Body of pancreas (tissue), 4 donors: ENCODE data around the gene CREB3. TPM values are rescaled to one million over a fixed set of nuclear protein-coding genes. Genes with fewer than 3 reads are reported as not detected.

Source experiments
- ATAC-seq: fragments of 150-250 bp; one replicate; pipeline ENCODE4 v1.9.1; 2016
- DNase-seq, 4 donors: peaks; one replicate each; pipeline ENCODE4 v3.0.0-alpha.2; 2019
- H3K27ac ChIP-seq, 4 donors: fragments of 200-600 bp; sonication (generic); 1 replicate in 3 of 4; 2 replicates in 1 of 4; pipeline versions ENCODE4 v1.5.1 to v1.6.1; 2016 to 2019; ENCODE audit warnings: mild to moderate bottlenecking in 1 of 4, mixed read lengths in 1 of 4, moderate library complexity in 1 of 4
- H3K27me3 ChIP-seq, 2 donors: fragments of 200-600 bp; sonication (generic); one replicate each; pipeline ENCODE4 v1.6.0; 2016; ENCODE audit warnings: mild to moderate bottlenecking in 1 of 2
- H3K36me3 ChIP-seq, 2 donors: fragments of 200-600 bp; sonication (generic); replicated peaks in 1 of 2; 2 replicates each; pipeline ENCODE4 v1.5.1; 2016; ENCODE audit warnings: low read depth in 2 of 2; ENCODE audit not compliant: insufficient read depth in 1 of 2
- H3K4me1 ChIP-seq: fragments of 200-600 bp; sonication (generic); one replicate; pipeline ENCODE4 v1.6.0; 2016
- H3K4me3 ChIP-seq, 2 donors: fragments of 200-600 bp; sonication (generic); 1 replicate in 1 of 2; 2 replicates in 1 of 2; pipeline ENCODE4 v1.5.1; 2016 to 2019
- H3K9me3 ChIP-seq, 3 donors: fragments of 200-600 bp; sonication (generic); 1 replicate in 2 of 3; 2 replicates in 1 of 3; pipeline ENCODE4 v1.5.1; 2016
- POLR2A ChIP-seq, 3 donors: fragments of 450-650 bp; IDR thresholded peaks; one replicate each; pipeline ENCODE4 v1.6.1; 2016; ENCODE audit warnings: antibody characterized with exemption in 3 of 3, mild to moderate bottlenecking in 2 of 3
- WGBS, 2 donors: methylation state at CpG; one replicate each; pipeline ENCODE4 v1.1.5; 2017; 5-methylcytosine and 5-hydroxymethylcytosine counted together
- intact Hi-C: fragments of 100-400 bp; cut with DNase I; formaldehyde crosslinking; loops from one replicate; pipeline ENCODE4 v1.15.1; 2023
- total RNA-seq, 2 donors: library from RNA; depleted of rRNA; stranded (reverse); fragments of >200 nt; gene quantifications; one replicate each; pipeline ENCODE4 v1.1.0, GENCODE V29; 2016
- TF ChIP-seq, protein P1 (sequence below), 7 experiments: fragments of 450-650 bp in 4 of 7; fragments of 200-600 bp in 3 of 7; sonication (generic) in 3 of 7; IDR thresholded peaks; one replicate each; pipeline ENCODE4 v1.5.1; 2016 to 2019; ENCODE audit warnings: antibody characterized with exemption in 7 of 7

CREB3 gene
- total RNA-seq, 2 donors from 2014 or later = 31.9 to 32.6 TPM

DNA sequence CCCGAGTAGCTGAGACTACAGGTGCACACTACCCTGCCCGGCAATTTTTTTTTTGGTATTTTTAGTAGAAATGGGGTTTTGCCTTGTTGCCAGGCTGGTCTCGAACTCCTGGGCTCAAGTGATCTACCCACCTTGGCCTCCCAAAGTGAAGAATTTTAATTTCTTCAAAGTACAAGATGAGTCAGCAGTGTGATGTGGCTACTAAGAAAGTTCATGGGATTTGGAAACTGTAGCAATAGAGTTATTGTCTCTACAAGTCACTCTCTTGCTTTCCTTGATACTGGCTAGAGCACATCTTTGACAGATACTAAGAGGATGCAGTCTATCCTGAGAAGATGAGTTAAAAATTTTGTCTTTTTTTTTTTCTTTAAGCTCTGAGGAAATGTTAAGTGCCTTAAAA lies 1.6 kb downstream of the CREB3 start:
- 85 to 87% methylated on average over 3 of the region's 3 CpGs for WGBS, 2 donors
- intact Hi-C loops = loop anchor here (5.0 kb wide), 1 partner anchor 82 kb away; the partner anchor contains the start of gene SIT1
- Histone ChIP-seq H3K4me1 (peaks cover 36% of the 10 kb centered on the region), H3K36me3 (peaks cover 20 to 28% of the 10 kb centered on the region in 2 donors), H3K27me3 (no peaks in the 10 kb centered on the region), H3K27ac (peak overlapping the region in 1 of 4 donors; percentile 95), H3K4me3 (no peak overlapping the region), H3K9me3 (no peaks in the 10 kb centered on the region)
- no peak for TF ChIP-seq POLR2A (IDR thresholded peaks at IDR 0.05)
- TF ChIP-seq, protein P1, sequence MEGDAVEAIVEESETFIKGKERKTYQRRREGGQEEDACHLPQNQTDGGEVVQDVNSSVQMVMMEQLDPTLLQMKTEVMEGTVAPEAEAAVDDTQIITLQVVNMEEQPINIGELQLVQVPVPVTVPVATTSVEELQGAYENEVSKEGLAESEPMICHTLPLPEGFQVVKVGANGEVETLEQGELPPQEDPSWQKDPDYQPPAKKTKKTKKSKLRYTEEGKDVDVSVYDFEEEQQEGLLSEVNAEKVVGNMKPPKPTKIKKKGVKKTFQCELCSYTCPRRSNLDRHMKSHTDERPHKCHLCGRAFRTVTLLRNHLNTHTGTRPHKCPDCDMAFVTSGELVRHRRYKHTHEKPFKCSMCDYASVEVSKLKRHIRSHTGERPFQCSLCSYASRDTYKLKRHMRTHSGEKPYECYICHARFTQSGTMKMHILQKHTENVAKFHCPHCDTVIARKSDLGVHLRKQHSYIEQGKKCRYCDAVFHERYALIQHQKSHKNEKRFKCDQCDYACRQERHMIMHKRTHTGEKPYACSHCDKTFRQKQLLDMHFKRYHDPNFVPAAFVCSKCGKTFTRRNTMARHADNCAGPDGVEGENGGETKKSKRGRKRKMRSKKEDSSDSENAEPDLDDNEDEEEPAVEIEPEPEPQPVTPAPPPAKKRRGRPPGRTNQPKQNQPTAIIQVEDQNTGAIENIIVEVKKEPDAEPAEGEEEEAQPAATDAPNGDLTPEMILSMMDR (IDR thresholded peaks at IDR 0.05) = no peak
- ATAC-seq (no peak), DNase-seq (no peak)

DNA sequence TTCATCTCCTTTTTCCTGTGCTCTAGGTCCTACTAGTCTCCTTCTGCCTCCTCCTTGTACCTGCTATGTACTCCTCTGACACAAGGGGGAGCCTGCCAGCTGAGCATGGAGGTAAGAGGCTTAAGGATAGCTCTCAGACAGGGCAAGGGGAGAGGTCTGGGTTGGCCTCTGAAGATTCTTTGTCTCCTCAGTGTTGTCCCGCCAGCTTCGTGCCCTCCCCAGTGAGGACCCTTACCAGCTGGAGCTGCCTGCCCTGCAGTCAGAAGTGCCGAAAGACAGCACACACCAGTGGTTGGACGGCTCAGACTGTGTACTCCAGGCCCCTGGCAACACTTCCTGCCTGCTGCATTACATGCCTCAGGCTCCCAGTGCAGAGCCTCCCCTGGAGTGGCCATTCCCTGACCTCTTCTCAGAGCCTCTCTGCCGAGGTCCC lies 3.8 kb downstream of the CREB3 start:
- WGBS, 2 donors = 30 to 61% methylated on average over 2 to 5 of the region's 5 CpGs
- Histone ChIP-seq H3K9me3 (no peaks in the 10 kb centered on the region), H3K27ac (no peak overlapping the region), H3K4me3 (no peak overlapping the region), H3K27me3 (no peaks in the 10 kb centered on the region), H3K4me1 (peaks cover 14% of the 10 kb centered on the region), H3K36me3 (peaks cover 20 to 39% of the 10 kb centered on the region in 2 donors)
- TF ChIP-seq POLR2A (IDR thresholded peaks at IDR 0.05) = no peak
- TF ChIP-seq, protein P1 (IDR thresholded peaks at IDR 0.05) = peak; percentile 62 to 81 (median 74)
- intact Hi-C loops = no loop called here
- ATAC-seq (no peak), DNase-seq (peak; percentile 68 to 79 (median 73))

DNA sequence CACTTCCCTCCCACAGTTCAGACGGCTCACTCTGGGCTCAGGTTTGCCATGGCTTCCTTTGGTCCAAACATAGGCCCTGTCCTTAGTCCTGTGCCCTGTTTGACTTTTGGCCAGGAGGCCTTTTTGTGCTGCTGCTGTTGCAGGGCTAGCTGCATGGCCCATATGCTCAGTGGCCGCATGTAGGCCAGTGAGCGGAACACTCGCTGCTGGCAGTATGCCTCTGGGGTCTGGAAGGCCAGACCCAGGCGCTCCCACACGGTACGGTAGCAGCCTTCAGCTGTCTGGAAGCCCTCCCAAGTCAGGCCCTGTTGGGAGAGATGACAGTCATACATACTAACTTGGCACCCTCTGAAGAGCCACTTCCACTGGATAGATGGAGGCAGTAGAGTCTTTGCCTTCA lies 4.7 kb downstream of the CREB3 start:
- 73 to 78% methylated on average over 6 to 7 of the region's 7 CpGs for WGBS, 2 donors
- no peak for TF ChIP-seq POLR2A (IDR thresholded peaks at IDR 0.05)
- Histone ChIP-seq H3K36me3 (peaks cover 20 to 42% of the 10 kb centered on the region in 2 donors), H3K9me3 (no peaks in the 10 kb centered on the region), H3K27ac (no peak overlapping the region), H3K27me3 (no peaks in the 10 kb centered on the region), H3K4me3 (no peak overlapping the region), H3K4me1 (peaks cover 13% of the 10 kb centered on the region)
- no peak for ATAC-seq
- DNase-seq = no peak
- intact Hi-C loops = no loop called here

DNA sequence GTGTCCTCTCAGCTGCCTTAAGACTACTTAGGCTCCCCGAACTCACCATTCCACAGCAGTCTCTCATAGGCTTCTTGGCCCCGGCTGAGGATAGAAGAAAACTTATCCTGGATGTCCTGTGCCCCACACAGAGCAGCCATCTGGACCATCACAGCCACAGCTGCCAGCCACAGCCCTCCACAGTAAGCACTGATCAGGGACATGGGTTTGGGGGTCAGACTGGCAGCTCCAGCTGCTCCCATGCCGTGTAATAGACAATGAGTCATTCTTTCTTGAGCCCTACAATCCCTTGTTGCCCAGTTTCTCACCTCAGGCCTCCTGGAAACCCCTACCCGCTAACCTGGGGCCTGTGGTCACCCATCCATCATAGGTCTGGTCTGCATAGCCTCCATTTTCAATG lies 5.7 kb downstream of the CREB3 start:
- Histone ChIP-seq H3K9me3 (no peaks in the 10 kb centered on the region), H3K27ac (no peak overlapping the region), H3K4me1 (peaks cover 10% of the 10 kb centered on the region), H3K4me3 (no peak overlapping the region), H3K27me3 (no peaks in the 10 kb centered on the region), H3K36me3 (peaks cover 20 to 43% of the 10 kb centered on the region in 2 donors)
- no peak for ATAC-seq
- TF ChIP-seq, protein P1 (IDR thresholded peaks at IDR 0.05) = no peak
- TF ChIP-seq POLR2A (IDR thresholded peaks at IDR 0.05) = no peak
- no peak for DNase-seq
- intact Hi-C loops = no loop called here
- WGBS, 2 donors = 80 to 83% methylated on average over 4 of the region's 4 CpGs

DNA sequence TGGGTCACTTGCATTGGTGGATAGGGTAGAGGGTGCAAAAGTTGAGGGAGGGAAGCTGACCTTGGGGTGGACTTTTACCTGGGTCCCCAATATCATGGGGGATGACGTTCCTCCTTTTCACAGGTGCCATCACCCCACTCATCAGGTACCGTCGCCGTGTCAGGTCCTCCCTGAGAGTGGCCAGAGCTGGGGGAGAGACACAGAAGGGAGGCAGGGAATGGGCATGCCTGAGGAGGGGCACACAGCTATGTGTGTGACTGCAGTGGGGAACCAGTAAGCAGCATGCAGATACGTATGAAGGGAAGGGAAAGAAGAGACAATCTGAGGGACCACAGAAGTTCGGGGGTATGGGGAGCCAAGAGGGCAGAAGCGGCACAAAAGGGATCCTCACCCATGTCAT lies 6.5 kb downstream of the CREB3 start:
- Histone ChIP-seq H3K36me3 (peaks cover 20 to 45% of the 10 kb centered on the region in 2 donors), H3K27ac (no peak overlapping the region), H3K4me3 (no peak overlapping the region), H3K27me3 (no peaks in the 10 kb centered on the region), H3K4me1 (peaks cover 3% of the 10 kb centered on the region), H3K9me3 (no peaks in the 10 kb centered on the region)
- intact Hi-C loops = no loop called here
- TF ChIP-seq POLR2A (IDR thresholded peaks at IDR 0.05) = no peak
- TF ChIP-seq, protein P1 (IDR thresholded peaks at IDR 0.05) = no peak
- DNase-seq = no peak
- no peak for ATAC-seq
- WGBS, 2 donors = 85% methylated on average over 7 of the region's 7 CpGs
